ENCODE results near the gene PEPD.

DNA sequence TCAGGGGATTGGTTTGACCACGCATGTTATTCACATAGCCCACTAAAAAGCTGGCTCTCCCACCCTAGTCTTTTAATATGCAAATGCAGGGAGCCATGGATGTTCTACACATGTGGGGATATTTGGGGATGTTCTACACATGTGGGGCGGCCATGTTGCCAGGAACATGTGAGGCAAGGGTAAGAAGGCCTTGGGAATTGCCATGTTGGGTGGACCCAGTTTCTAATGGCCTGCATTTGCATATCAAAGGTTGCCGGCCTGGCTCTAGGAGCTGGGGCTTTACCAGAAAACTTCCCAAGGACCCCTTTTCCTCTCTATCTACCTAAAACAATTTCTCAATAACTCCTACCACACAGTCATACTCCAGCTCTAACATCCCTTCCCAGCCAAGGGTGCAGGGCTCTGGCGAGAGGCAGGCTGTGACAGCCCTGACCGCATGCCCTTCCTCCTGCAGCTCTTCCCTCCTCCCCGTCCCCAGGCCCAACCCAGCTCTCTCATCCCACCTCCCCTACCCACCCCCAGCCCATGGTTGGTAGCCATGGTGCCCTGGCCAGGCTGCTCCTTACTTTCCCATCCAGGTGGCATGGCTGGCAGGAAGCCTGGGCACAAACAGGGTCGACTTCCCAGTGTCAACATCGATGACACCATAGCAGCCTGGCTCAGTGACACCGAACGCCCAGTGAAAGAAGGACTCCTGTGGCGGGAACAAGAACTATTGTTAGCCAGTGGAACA lies 11.0 kb downstream of the PEPD start:
- no peak for TF ChIP-seq POLR2A (IDR thresholded peaks at IDR 0.05; ENCODE audit: low read length)
- TF ChIP-seq GATA1 (IDR thresholded peaks at IDR 0.05; ENCODE audit: low read depth, low read length): no peak

Measured in erythroblast (primary cell).